NCI-H1436 treated with DMSO at 0.1 percent for 48 hours (cell line): ENCODE measurements around the gene MMP10.

Experiments used
- DNase-seq: peaks from one replicate; lab custom pipeline; 2025; lab: John Stamatoyannopoulos, UW

The MMP10 gene

DNA sequence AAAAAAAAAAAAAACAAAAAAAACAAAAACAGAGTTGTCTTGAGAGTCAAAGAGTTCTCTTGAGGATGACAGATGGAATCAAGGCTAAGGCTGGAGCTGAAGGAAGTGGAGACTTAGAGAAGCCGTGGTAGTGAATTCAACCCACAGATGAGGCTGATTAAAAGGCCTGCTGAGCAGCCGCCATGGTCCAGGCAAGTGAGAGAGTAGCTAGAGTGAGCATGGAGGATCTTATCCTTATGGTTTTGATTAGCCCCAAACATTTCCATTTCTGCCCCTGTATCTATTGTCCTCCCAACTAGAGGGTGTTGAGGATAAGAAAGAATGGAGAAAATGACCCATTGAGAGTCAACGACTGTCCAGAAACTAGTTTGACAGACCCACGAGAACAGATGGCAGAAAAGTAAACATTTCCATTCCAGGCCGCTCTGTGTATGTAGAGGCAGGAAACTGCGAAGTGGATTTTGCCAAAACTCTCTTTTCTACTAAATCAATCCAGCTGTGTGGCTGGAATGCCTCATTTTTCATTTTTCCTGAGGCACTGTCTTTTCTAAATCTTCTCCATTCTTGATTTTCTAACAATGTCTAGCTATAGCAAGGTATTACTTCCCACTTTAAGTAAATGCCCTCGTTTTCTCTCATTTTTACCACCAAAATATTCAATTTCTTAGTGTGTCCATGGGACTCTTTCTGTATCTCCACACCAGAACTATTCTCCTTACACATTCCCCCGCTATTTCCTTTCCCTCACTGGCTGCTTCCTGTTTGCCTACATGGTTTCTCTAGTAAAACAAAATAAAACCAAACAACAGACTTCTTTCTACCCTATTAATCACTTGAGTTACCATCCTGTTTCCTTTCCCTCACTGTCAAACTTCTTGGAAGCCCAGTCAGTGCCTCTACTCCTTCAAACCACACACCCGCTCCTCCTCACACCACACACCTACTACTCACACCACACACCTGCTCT is 50.3 kb downstream of the MMP10 start:
- no peak for DNase-seq

DNA sequence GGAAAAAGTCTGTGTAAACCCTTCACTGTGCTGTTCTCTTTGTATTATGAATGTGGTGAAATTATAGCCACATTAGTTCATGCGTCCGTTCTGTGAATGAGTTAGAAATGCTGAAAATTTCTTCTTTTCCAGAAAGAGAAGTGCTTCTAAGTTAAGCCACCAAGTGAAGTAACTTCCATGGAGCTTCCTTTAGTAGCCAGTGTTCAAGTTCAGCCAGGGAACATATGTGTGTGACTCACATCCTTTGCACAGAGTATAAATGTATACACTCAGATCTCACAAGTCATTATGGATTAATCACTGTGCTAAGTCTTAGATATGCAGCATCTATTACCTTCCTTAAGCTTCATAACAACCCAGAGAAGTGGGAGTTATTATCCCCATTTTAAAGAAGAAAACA is 52.5 kb downstream of the MMP10 start:
- DNase-seq = no peak

DNA sequence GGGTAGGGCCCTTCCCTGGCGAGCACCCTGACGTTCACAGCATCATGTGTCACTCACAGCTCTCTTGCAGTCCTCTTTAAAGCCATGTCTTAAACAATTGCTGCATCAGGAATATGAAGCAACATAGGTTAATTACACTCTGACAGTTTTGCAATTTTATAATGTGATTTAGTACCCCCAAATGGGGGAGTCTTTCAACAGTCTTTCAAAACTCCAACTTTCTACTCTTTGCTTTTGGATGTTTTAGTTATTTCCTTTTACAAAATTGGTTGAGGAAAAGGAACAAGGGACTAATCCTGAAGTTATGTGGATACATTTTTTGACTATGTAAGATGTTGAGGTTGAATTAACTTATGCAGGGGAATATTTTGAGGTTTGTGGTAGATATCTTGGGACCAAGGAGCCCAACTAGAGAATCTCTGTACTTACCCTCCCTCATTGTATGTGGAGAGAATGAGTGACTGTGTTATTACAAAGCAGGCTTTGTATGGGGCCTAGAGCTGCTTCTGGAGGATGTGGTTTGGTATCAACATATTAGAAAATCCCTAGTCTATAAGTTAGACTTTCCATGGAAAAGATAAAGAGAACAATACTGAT is 55.4 kb downstream of the MMP10 start, which contains the start of gene MMP8:
Gene MMP8 (minus strand): TSS at position 51 of the 597 bp plus-strand sequence. CDS start 99 bp downstream, outside the sequence.
- no peak for DNase-seq

DNA sequence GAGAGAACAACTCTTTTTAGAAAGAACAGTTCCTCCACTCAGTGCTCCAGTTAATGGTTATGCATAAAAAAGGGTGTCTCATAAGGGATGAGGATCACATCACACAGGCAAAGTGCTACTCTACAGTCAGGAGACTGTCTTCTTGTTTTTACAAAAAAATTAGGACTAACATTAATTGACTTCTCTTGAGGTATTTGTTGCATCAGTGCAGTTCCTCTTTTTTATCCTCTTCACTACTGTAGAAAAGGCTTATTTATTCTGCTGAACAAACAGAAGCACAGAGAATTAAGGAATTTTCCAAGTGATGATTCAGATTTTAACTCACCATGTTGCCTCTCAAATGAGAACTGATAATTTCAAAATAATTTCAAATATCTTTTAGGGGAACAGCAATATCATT is 57.6 kb downstream of the MMP10 start:
- no peak for DNase-seq
